ENCODE results near the gene HTR6.

Gene HTR6

DNA sequence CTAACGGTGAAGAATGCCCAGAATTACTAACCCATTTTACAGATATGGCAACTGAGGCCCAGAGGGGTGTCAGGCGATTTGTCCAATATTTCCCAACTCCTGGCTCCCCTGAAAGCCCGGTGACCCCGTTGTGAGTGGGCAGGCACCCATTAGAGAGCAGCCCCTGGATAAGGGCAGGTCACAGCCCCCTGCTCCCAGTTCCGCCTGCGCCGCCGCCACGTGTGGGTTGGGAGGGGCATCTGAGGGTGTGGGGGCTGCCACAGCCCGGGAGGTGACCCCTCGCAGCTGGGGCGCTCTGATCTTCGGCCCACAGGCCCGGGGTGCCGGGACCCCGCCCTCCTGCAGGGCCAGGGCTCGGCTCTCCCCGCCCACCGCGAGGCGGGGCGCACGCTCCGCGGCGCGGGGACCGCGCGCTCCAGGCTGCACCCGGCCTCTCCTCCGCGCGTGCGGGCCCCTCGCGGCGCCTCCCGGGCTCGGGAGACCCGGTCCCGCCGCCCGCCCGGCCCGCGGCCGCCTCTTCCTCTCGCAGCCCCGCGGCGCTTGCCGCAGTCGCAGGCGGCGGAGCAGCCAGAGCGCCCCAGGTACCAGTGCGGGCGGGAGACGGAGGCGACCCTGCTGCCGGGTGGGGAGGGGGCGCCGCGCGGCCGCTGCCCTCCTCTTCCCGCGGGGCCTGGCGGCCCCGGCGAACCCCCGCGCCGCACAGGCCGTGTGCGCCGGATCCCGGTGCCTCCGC lies at the start of gene HTR6:
HTR6 (plus strand) TSS at position 423 of the 733 bp plus-strand sequence. CDS start 879 bp downstream, outside the sequence.
- no peak for DNase-seq (ENCODE audit: low read depth)
- TF ChIP-seq, protein P1, sequence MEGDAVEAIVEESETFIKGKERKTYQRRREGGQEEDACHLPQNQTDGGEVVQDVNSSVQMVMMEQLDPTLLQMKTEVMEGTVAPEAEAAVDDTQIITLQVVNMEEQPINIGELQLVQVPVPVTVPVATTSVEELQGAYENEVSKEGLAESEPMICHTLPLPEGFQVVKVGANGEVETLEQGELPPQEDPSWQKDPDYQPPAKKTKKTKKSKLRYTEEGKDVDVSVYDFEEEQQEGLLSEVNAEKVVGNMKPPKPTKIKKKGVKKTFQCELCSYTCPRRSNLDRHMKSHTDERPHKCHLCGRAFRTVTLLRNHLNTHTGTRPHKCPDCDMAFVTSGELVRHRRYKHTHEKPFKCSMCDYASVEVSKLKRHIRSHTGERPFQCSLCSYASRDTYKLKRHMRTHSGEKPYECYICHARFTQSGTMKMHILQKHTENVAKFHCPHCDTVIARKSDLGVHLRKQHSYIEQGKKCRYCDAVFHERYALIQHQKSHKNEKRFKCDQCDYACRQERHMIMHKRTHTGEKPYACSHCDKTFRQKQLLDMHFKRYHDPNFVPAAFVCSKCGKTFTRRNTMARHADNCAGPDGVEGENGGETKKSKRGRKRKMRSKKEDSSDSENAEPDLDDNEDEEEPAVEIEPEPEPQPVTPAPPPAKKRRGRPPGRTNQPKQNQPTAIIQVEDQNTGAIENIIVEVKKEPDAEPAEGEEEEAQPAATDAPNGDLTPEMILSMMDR (conservative IDR thresholded peaks at IDR 0.05; ENCODE audit: control insufficient read depth, insufficient read depth, low read depth, low read length): no peak
- no peak within 1 kb of the TSS for H3K4me3 ChIP-seq (ENCODE audit: control insufficient read depth, low read depth, low read length)

DNA sequence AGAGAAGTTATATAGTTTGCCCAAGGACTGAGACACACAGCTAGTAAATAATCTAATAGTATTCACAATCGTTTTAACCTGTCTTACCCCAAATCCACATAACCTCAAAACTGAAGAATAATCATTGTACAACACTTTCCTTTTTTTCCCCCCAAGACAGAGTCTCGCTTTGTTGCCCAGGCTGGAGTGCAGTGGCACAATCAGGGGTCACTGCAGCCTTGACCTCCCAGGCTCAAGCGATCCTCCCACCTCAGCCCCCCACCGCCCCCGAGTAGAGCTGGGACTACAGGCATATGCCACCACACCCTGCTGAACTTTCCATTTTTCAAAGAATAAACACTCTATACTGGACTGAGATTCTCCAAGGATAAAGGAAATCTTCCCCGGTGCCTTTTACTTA lies 49.2 kb upstream of the HTR6 start:
- TF ChIP-seq, protein P1 (conservative IDR thresholded peaks at IDR 0.05; ENCODE audit: control insufficient read depth, insufficient read depth, low read depth, low read length): no peak
- H3K4me3 ChIP-seq (ENCODE audit: control insufficient read depth, low read depth, low read length): no peak overlapping the region
- no peak for DNase-seq (ENCODE audit: low read depth)

DNA sequence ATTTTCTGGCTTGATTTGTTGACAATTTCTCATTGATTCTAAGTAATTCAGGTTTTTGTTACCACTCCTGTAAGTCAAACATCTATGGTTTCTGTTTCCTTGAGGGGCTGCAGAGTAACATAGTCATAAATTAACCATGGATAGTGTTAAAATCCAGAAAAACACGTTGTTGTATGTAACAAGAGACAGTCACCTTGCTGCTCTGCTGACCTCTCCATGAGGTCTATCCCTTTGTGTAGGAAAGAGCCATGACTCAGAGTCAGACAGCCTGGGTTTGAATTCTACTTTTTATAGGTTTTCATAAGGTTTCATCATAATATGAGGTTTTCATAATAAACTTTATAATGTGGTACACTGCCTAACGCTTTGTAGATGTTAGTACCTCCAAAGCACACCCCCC lies 48.2 kb upstream of the HTR6 start:
- TF ChIP-seq, protein P1 (conservative IDR thresholded peaks at IDR 0.05; ENCODE audit: control insufficient read depth, insufficient read depth, low read depth, low read length): no peak
- no peak overlapping the region for H3K4me3 ChIP-seq (ENCODE audit: control insufficient read depth, low read depth, low read length)
- peak; percentile 51 for DNase-seq (ENCODE audit: low read depth)

DNA sequence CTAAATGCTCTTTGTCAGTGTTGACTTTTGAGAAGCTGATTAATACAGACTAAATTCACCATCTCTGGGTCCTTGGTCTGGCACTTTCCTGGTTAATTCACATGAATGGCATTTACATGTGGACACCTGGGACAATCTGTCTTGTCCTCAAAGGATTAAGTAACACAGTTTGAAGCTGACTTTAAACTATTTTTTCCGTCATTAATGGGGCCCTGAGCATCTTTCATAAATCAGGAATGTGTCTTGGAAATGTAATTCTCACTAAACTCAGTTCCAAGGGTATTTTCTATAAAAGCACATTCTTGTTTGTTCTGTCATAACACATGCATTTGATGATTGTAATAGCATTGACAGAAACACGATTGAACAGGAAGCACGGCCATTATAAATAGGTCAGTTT lies 47.3 kb upstream of the HTR6 start:
- H3K4me3 ChIP-seq (ENCODE audit: control insufficient read depth, low read depth, low read length): no peak overlapping the region
- TF ChIP-seq, protein P1 (conservative IDR thresholded peaks at IDR 0.05; ENCODE audit: control insufficient read depth, insufficient read depth, low read depth, low read length): no peak
- DNase-seq (ENCODE audit: low read depth): no peak

DNA sequence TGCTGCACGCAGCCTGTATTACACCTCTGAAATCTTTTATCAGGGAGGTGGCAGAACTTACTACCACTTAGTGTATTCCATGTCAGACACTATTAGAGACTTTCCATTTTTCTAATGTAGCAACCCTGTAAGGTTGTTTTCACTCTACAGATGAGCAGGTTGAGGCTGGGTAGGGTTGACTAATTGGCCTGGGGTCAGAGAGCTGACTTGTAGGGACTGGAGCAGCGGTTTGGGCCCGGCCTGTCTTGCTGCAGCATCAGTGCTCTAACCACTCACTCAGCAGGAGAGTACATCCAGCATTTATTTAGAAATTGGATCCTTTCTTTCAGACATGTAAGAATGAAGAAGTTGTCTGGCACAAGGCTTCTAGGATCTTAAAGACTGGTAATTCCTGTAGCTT lies 46.2 kb upstream of the HTR6 start:
- TF ChIP-seq, protein P1 (conservative IDR thresholded peaks at IDR 0.05; ENCODE audit: control insufficient read depth, insufficient read depth, low read depth, low read length): no peak
- no peak overlapping the region for H3K4me3 ChIP-seq (ENCODE audit: control insufficient read depth, low read depth, low read length)
- no peak for DNase-seq (ENCODE audit: low read depth)

DNA sequence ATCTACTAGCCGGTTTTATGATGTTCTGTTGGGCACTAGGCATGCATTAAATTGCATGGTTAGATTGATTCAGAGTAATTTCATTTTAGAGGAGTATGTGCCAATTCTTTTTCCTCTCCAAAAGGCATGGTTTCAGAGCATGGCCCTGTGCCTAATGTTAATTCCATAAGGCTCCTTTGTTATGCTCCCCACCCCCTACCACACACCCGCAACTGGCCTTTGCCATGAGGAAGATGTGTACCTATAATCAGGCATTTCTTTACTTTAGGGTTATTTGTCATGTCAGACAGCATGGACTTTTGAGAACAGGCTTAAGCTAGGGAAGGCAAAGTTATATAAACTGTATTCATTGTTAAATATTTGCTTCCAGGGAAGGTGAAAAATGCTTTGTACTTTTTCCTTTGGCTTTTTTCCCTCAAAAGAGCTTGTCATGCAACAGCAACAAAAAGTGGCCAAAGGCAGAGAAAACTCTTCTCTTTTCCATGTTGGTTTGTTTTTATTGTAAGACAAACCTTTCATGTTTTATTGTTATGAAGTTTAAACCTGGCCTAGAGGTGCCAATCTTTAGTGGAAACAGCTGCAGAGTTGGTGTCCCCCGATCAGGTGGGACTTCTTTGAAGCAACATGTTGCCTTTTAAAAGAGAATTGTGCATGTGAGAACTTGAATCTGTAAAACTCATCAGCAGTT lies 44.8 kb upstream of the HTR6 start:
- H3K4me3 ChIP-seq (ENCODE audit: control insufficient read depth, low read depth, low read length): no peak overlapping the region
- no peak for DNase-seq (ENCODE audit: low read depth)
- TF ChIP-seq, protein P1 (conservative IDR thresholded peaks at IDR 0.05; ENCODE audit: control insufficient read depth, insufficient read depth, low read depth, low read length): no peak
